Kidney tubule cell (primary cell): ENCODE measurements around the gene SLC2A8.

ENCODE experiments used
- DNase-seq: peaks from one replicate; pipeline ENCODE4 v3.0.0-alpha.2; 2018; ENCODE audit warnings: low spot score

The SLC2A8 gene

GRCh38 chr9:127396808-127397645 lies at the start of gene SLC2A8:
TSS of gene SLC2A8 (plus strand) at chr9:127397169. CDS start at chr9:127397231, 62 bp downstream.
- peak; percentile 100 for DNase-seq

GRCh38 chr9:127347831-127348776 lies 48.9 kb upstream of the SLC2A8 start:
- peak; percentile 5 for DNase-seq

GRCh38 chr9:127349483-127350113 lies 47.4 kb upstream of the SLC2A8 start:
- DNase-seq: no peak

- no peak for DNase-seq
These were observed 45.5 kb upstream of the SLC2A8 start for GRCh38 chr9:127351182-127352166.

GRCh38 chr9:127353882-127354281 lies 43.1 kb upstream of the SLC2A8 start:
- DNase-seq: no peak

- no peak for DNase-seq
These were observed 40.1 kb upstream of the SLC2A8 start for GRCh38 chr9:127356906-127357305.

GRCh38 chr9:127358023-127358535 lies 38.9 kb upstream of the SLC2A8 start:
- DNase-seq: no peak

- DNase-seq: no peak
These were observed 38.2 kb upstream of the SLC2A8 start for GRCh38 chr9:127358770-127359169.

GRCh38 chr9:127360250-127360649 lies 36.7 kb upstream of the SLC2A8 start:
- DNase-seq: no peak

GRCh38 chr9:127360829-127361228 lies 36.1 kb upstream of the SLC2A8 start:
- no peak for DNase-seq

- DNase-seq: no peak
These were observed 35.4 kb upstream of the SLC2A8 start for GRCh38 chr9:127361561-127361960.

- DNase-seq: no peak
These were observed 34.1 kb upstream of the SLC2A8 start for GRCh38 chr9:127362829-127363228.

GRCh38 chr9:127365461-127365860 lies 31.5 kb upstream of the SLC2A8 start:
- DNase-seq: no peak

- no peak for DNase-seq
These were observed 30.4 kb upstream of the SLC2A8 start for GRCh38 chr9:127366594-127366993.

GRCh38 chr9:127368852-127369402 lies 28.0 kb upstream of the SLC2A8 start:
- DNase-seq: no peak

- DNase-seq: no peak
These were observed 27.5 kb upstream of the SLC2A8 start for GRCh38 chr9:127369428-127369827.

GRCh38 chr9:127370147-127370579 lies 26.8 kb upstream of the SLC2A8 start:
- no peak for DNase-seq

- DNase-seq: no peak
These were observed 26.0 kb upstream of the SLC2A8 start for GRCh38 chr9:127370672-127371648.

GRCh38 chr9:127380479-127380878 lies 16.5 kb upstream of the SLC2A8 start:
- no peak for DNase-seq
